Measurements from ENCODE around the gene TMEM167B. TPM values are rescaled to one million over a fixed set of nuclear protein-coding genes. Genes with fewer than 3 reads are reported as not detected.

The TMEM167B gene
- total RNA-seq, 1 experiment from 2014 or later = 26.4 TPM

DNA sequence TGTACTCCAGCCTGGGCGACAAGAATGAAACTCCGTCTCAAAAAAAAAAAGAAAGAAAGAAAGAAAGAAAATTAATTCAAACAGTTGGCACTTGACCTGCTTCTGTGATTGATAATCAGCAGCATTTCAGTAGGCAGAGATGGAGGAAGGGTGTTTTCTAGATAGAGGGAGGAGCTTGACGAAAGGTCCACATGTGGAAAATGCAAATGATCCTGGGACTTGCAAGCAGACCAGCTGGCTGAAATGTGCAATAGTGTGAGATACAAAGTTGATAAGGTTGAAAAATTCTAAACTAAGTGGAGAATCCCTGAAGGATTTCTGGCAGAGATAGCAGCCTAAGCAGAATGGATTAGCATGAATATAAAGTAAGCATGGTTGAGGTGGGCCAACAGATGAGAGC is 27.5 kb downstream of the TMEM167B start:
- Histone ChIP-seq H3K27ac (ENCODE audit: low read depth, low read length, poor library complexity, severe bottlenecking) (no peak overlapping the region), H3K27me3 (replicated peaks; ENCODE audit: insufficient read depth, low read depth, low read length, poor library complexity) (peaks cover 33% of the 10 kb centered on the region), H3K36me3 (ENCODE audit: insufficient read depth, low read length, poor library complexity, severe bottlenecking) (no peaks in the 10 kb centered on the region), H3K9me3 (ENCODE audit: low read depth, low read length, poor library complexity, severe bottlenecking) (no peaks in the 10 kb centered on the region), H3K4me3 (ENCODE audit: low read depth, low read length, poor library complexity, severe bottlenecking) (no peak overlapping the region), H3K4me1 (ENCODE audit: insufficient read depth, low read length, poor library complexity, severe bottlenecking) (peaks cover 8% of the 10 kb centered on the region)
- intact Hi-C loops (cut with micrococcal nuclease; ENCODE audit: unreplicated experiment) = no loop called here
- BruUV-seq (replicated peaks) = no TSS peak
- no peak for DNase-seq (ENCODE audit: low spot score)
- no peak for TF ChIP-seq EZH2 (IDR thresholded peaks at IDR 0.05; ENCODE audit: borderline replicate concordance, low read depth, low read length, poor library complexity, severe bottlenecking)
- TF ChIP-seq, protein P1, sequence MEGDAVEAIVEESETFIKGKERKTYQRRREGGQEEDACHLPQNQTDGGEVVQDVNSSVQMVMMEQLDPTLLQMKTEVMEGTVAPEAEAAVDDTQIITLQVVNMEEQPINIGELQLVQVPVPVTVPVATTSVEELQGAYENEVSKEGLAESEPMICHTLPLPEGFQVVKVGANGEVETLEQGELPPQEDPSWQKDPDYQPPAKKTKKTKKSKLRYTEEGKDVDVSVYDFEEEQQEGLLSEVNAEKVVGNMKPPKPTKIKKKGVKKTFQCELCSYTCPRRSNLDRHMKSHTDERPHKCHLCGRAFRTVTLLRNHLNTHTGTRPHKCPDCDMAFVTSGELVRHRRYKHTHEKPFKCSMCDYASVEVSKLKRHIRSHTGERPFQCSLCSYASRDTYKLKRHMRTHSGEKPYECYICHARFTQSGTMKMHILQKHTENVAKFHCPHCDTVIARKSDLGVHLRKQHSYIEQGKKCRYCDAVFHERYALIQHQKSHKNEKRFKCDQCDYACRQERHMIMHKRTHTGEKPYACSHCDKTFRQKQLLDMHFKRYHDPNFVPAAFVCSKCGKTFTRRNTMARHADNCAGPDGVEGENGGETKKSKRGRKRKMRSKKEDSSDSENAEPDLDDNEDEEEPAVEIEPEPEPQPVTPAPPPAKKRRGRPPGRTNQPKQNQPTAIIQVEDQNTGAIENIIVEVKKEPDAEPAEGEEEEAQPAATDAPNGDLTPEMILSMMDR (conservative IDR thresholded peaks at IDR 0.05; ENCODE audit: low read depth, low read length) = no peak
- POLR2A ChIA-PET (ENCODE audit: low non-redundant PET) = no interaction called here
- CTCF ChIA-PET = no interaction called here

GRCh38 chr1:109120356-109120755 is 29.8 kb downstream of the TMEM167B start:
- BruUV-seq (replicated peaks) = no TSS peak
- POLR2A ChIA-PET (ENCODE audit: low non-redundant PET) = no interaction called here

GRCh38 chr1:109131059-109131458 is 40.5 kb downstream of the TMEM167B start:
- no peaks in the 10 kb centered on the region for H3K36me3 ChIP-seq (ENCODE audit: insufficient read depth, low read length, poor library complexity, severe bottlenecking)
- BruUV-seq (replicated peaks) = no TSS peak
- H3K9me3 ChIP-seq (ENCODE audit: low read depth, low read length, poor library complexity, severe bottlenecking) = no peaks in the 10 kb centered on the region
- no peaks in the 10 kb centered on the region for H3K27me3 ChIP-seq (replicated peaks; ENCODE audit: insufficient read depth, low read depth, low read length, poor library complexity)
- no peak overlapping the region for H3K4me3 ChIP-seq (ENCODE audit: low read depth, low read length, poor library complexity, severe bottlenecking)
- peaks cover 15% of the 10 kb centered on the region for H3K4me1 ChIP-seq (ENCODE audit: insufficient read depth, low read length, poor library complexity, severe bottlenecking)
- TF ChIP-seq EZH2 (IDR thresholded peaks at IDR 0.05; ENCODE audit: borderline replicate concordance, low read depth, low read length, poor library complexity, severe bottlenecking) = no peak
- TF ChIP-seq, protein P1 (conservative IDR thresholded peaks at IDR 0.05; ENCODE audit: low read depth, low read length) = no peak
- intact Hi-C loops (cut with micrococcal nuclease; ENCODE audit: unreplicated experiment) = no loop called here
- DNase-seq (ENCODE audit: low spot score) = no peak
- H3K27ac ChIP-seq (ENCODE audit: low read depth, low read length, poor library complexity, severe bottlenecking) = no peak overlapping the region
- POLR2A ChIA-PET (ENCODE audit: low non-redundant PET) = no interaction called here
- CTCF ChIA-PET = interaction anchor here (1.7 kb wide), 1 partner anchor 18 kb away, joined by 3 read pairs; no protein-coding TSS in a partner anchor

More at GRCh38 chr1:109120356-109120755, 29.8 kb downstream of the TMEM167B start:
- Histone ChIP-seq H3K27ac (ENCODE audit: low read depth, low read length, poor library complexity, severe bottlenecking) (no peak overlapping the region), H3K4me1 (ENCODE audit: insufficient read depth, low read length, poor library complexity, severe bottlenecking) (no peaks in the 10 kb centered on the region), H3K4me3 (ENCODE audit: low read depth, low read length, poor library complexity, severe bottlenecking) (no peak overlapping the region), H3K9me3 (ENCODE audit: low read depth, low read length, poor library complexity, severe bottlenecking) (no peaks in the 10 kb centered on the region), H3K27me3 (replicated peaks; ENCODE audit: insufficient read depth, low read depth, low read length, poor library complexity) (peaks cover 10% of the 10 kb centered on the region), H3K36me3 (ENCODE audit: insufficient read depth, low read length, poor library complexity, severe bottlenecking) (no peaks in the 10 kb centered on the region)
- TF ChIP-seq, protein P1 (conservative IDR thresholded peaks at IDR 0.05; ENCODE audit: low read depth, low read length) = no peak
- TF ChIP-seq EZH2 (IDR thresholded peaks at IDR 0.05; ENCODE audit: borderline replicate concordance, low read depth, low read length, poor library complexity, severe bottlenecking) = no peak
- intact Hi-C loops (cut with micrococcal nuclease; ENCODE audit: unreplicated experiment) = no loop called here
- no peak for DNase-seq (ENCODE audit: low spot score)
- CTCF ChIA-PET = no interaction called here
